Natural killer cell treated with Interleukin-12 subunit alpha and Interleukin-12 subunit beta and Interleukin-15 and Interleukin-18, amount 100 ng/mL, for 72 hours (primary cell): ENCODE results near the gene POU4F1. TPM values are rescaled to one million over a fixed set of nuclear protein-coding genes. Genes with fewer than 3 reads are reported as not detected.

ENCODE experiments used
- ATAC-seq, 2 donors: fragments of 150-1000 bp; cut with Tn5 transposase in 1 of 2; sonication (Bioruptor Pico), chemical (Tn5 transposase) in 1 of 2; 2 replicates each; pipeline ENCODE4 v1.10.0; 2021
- DNase-seq: peaks from one replicate; pipeline ENCODE4 v3.0.0; 2022; ENCODE audit warnings: low spot score
- H3K27ac Mint-ChIP-seq, 2 donors: 1 replicate in 1 of 2; 2 replicates in 1 of 2; pipeline ENCODE4 v1.8.0; 2022; ENCODE audit warnings: mixed read lengths in 2 of 2, mild to moderate bottlenecking in 1 of 2, moderate library complexity in 1 of 2
- H3K27me3 Mint-ChIP-seq, 2 donors: 1 replicate in 1 of 2; 2 replicates in 1 of 2; pipeline ENCODE4 v1.8.0; 2022; ENCODE audit warnings: mixed read lengths in 2 of 2
- H3K36me3 Mint-ChIP-seq: one replicate; pipeline ENCODE4 v1.8.0; 2022; ENCODE audit warnings: mixed read lengths
- H3K4me1 Mint-ChIP-seq, 2 donors: 1 replicate in 1 of 2; 2 replicates in 1 of 2; pipeline ENCODE4 v1.8.0; 2022; ENCODE audit warnings: low read depth in 2 of 2, mixed read lengths in 2 of 2, mild to moderate bottlenecking in 1 of 2
- H3K4me3 Mint-ChIP-seq: one replicate; pipeline ENCODE4 v1.8.0; 2022; ENCODE audit warnings: mixed read lengths
- H3K9me3 Mint-ChIP-seq: 2 replicates; pipeline ENCODE4 v1.8.0; 2022; ENCODE audit warnings: mixed read lengths
- total RNA-seq, 2 donors: library from RNA; stranded (reverse); gene quantifications; one replicate each; pipeline ENCODE4 v1.2.3, GENCODE V29; 2022

Gene POU4F1
- total RNA-seq, 2 donors from 2014 or later = 1.1 to 1.4 TPM

DNA sequence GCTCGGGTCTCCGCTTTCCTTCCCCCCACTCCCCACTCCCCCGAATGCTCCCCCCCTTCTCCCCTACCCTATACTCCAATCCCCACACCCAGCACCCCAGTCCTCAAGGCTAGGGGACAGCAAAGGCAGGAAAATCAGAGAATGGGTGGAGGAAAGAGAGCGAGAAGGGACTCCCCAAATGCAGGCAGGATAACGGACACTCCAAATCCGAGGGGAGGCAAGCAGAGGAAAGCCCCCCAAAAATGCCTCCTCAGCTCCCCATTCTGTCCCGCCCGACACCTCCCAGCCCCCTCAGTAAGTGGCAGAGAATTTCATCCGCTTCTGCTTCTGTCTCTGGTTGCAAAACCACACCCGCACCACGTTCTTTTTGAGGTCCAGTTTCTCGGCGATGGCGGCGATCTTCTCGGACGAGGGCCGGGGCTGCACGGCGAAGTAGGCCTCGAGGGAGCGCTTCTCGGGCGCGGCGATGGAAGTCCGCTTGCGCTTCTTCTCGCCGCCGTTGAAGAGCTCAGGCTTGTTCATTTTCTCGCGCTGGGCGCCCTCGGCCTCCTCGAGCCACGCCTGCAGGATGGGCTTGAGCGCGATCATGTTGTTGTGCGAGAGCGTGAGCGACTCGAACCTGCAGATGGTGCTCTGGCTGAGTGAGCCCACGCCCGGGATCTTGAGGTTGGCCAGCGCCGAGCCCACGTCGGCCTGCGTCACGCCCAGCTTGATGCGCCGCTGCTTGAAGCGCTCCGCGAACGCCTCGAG is 2.1 kb downstream of the POU4F1 start:
- Mint-ChIP-seq H3K4me3 (peak overlapping the region; percentile 49), H3K27me3 (peaks cover 57 to 82% of the 10 kb centered on the region in 2 donors), H3K4me1 (peaks cover 19 to 29% of the 10 kb centered on the region in 2 donors), H3K36me3 (no peaks in the 10 kb centered on the region), H3K27ac (no peak overlapping the region), H3K9me3 (no peaks in the 10 kb centered on the region)
- peak in 1 of 2 donors; percentile 26 for ATAC-seq
- no peak for DNase-seq

DNA sequence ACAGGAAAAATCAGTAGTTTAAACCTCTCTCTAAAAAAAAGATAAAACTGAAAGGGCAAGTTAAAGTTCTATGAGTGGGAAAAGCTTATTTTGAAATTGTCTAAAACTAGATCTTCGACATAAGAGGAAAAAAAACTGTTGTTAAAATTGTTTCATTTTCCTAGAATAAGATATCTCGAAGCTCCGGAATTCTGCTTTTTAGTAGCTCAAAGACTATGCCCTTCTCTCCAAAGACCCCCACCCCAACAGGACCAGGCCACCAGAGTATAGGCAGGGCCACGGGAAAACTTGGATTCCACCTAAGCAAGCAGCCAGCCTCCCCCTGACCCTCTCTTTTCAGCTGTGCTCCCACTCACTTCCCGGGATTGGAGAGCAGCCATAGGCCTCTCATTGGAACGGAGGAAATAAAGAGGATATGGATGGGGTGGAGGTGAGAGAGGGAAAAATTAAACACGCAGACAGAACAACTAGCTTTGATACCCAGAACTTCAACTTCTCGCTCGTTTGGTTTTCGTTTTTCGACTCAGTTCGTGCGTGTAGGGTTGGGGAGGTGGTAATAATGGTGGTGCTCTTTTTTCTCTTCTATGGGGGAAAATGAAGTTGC is 3.0 kb downstream of the POU4F1 start:
- Mint-ChIP-seq H3K36me3 (no peaks in the 10 kb centered on the region), H3K4me3 (peak overlapping the region; percentile 49), H3K27ac (no peak overlapping the region), H3K4me1 (peaks cover 21 to 26% of the 10 kb centered on the region in 2 donors), H3K27me3 (peaks cover 52 to 75% of the 10 kb centered on the region in 2 donors), H3K9me3 (no peaks in the 10 kb centered on the region)
- no peak for ATAC-seq
- no peak for DNase-seq

DNA sequence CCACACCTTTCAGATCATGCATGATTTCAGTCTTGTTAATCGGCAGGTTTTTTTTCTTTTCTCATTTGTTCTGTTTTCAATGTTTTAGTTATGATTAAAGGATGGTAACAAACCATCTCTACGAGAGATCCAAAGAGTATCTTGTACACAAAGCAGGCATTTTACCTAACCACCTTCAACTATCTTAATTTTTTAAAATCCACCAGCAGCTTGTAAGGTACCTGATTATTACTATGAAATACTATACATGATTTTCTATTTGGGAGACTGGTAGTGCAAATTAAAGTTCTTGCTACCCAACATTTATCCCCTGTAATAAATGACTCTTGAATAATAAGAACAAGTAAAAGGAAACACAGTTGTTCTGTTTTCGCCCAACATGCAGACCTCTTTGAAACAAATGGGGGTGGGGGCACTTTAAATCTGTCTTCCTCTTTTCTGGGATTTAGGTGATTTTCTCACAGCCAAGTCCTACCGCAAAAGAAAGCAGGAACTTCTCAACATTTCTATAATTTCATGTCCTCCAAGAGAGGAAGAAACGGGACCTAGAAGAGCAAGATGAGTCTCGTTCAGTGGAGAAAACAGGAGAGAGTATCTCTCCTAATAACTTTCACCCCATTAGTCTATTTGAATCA is 3.6 kb downstream of the POU4F1 start:
- no peak for ATAC-seq
- Mint-ChIP-seq H3K27me3 (peaks cover 53 to 76% of the 10 kb centered on the region in 2 donors), H3K36me3 (no peaks in the 10 kb centered on the region), H3K27ac (no peak overlapping the region), H3K4me1 (peaks cover 24 to 26% of the 10 kb centered on the region in 2 donors), H3K4me3 (no peak overlapping the region), H3K9me3 (no peaks in the 10 kb centered on the region)
- DNase-seq = no peak

DNA sequence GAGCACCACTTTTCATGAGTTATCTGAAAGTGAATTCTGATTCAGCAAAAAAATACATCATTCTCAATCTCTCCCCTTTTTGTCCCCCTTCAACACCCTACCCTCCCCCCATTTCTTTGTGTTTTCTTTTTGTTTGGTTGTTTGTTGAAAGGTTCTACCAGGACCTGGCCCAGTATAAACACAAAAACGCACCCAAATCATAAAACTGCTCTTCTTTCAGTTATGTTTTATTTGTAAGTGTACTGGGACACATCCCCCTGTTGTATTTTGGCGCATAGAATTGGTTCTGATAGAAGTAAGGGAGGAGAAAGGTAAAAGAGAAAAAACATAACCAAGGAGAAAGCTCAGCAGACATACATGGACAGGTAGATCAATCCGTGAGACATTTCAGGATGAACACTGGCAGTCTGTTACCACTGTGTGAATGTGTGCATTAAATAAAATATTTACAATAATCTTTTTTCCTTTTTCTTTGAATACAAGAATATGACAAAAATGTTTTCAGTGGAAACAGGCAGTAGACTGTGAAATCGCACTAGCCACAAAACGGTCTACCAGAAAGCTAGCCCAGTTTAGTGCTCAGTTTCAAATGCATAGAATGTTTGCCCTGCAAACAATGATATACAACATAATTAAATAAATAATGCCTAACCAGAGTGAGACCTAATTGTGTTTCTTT is 4.2 kb downstream of the POU4F1 start:
- ATAC-seq (no peak), DNase-seq (no peak)
- H3K27ac Mint-ChIP-seq = no peak overlapping the region
- H3K9me3 Mint-ChIP-seq = no peaks in the 10 kb centered on the region
- H3K27me3 Mint-ChIP-seq = peaks cover 53 to 76% of the 10 kb centered on the region in 2 donors
- no peak overlapping the region for H3K4me3 Mint-ChIP-seq
- H3K4me1 Mint-ChIP-seq = peaks cover 21 to 24% of the 10 kb centered on the region in 2 donors
- H3K36me3 Mint-ChIP-seq = no peaks in the 10 kb centered on the region

DNA sequence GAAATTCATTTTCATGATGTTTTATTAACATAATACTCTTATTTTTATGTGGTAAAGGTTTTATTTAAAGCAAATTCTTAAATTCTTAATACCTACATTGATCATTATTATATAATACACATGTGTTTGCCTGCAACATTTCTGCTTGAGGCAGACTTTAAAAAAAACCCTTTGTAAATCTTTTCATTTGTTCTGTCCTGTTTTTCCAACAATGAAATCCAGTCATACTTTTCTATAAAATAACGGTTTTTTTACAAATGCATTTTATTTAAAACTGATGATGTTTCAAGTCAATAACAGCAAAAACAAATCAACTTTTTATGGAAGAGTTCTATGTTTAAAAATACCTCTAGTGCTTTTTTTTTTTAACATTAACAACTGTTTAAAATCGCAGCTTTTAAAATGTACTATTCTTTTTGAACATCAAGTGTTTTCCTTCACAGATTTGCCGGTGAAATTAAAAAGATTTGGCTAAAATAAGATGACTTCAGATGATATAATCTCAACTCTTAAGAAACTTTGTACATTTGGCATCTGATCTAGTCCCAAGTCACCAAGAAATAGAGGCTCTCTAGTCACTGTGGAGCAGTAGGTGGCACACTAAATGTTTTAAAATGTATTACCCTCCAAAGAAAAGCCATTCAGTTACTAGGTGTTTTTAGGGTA is 5.1 kb downstream of the POU4F1 start:
- H3K27ac Mint-ChIP-seq = no peak overlapping the region
- H3K27me3 Mint-ChIP-seq = peaks cover 55 to 77% of the 10 kb centered on the region in 2 donors
- no peaks in the 10 kb centered on the region for H3K36me3 Mint-ChIP-seq
- ATAC-seq = no peak
- peaks cover 13 to 17% of the 10 kb centered on the region in 2 donors for H3K4me1 Mint-ChIP-seq
- H3K4me3 Mint-ChIP-seq = no peak overlapping the region
- no peaks in the 10 kb centered on the region for H3K9me3 Mint-ChIP-seq
- DNase-seq = no peak

DNA sequence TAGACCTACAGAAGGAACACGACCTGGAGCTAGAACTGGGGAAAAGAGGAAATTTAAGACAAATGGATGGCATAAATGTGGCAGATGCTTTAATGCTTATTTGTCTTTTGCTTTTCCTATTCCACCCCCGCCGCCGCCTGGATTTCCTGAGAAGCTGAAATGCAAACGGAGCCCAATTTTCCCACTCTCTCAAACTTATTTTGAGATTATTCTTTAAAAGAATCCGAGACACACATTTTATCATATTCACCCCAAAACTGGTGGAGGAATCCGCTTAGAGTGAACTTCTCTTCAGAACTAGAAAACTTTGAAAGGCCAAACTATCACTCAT is 5.8 kb downstream of the POU4F1 start:
- peaks cover 58 to 78% of the 10 kb centered on the region in 2 donors for H3K27me3 Mint-ChIP-seq
- H3K9me3 Mint-ChIP-seq = no peaks in the 10 kb centered on the region
- peaks cover 9 to 13% of the 10 kb centered on the region in 2 donors for H3K4me1 Mint-ChIP-seq
- H3K4me3 Mint-ChIP-seq = no peak overlapping the region
- no peak overlapping the region for H3K27ac Mint-ChIP-seq
- H3K36me3 Mint-ChIP-seq = no peaks in the 10 kb centered on the region
- ATAC-seq = no peak
- no peak for DNase-seq

DNA sequence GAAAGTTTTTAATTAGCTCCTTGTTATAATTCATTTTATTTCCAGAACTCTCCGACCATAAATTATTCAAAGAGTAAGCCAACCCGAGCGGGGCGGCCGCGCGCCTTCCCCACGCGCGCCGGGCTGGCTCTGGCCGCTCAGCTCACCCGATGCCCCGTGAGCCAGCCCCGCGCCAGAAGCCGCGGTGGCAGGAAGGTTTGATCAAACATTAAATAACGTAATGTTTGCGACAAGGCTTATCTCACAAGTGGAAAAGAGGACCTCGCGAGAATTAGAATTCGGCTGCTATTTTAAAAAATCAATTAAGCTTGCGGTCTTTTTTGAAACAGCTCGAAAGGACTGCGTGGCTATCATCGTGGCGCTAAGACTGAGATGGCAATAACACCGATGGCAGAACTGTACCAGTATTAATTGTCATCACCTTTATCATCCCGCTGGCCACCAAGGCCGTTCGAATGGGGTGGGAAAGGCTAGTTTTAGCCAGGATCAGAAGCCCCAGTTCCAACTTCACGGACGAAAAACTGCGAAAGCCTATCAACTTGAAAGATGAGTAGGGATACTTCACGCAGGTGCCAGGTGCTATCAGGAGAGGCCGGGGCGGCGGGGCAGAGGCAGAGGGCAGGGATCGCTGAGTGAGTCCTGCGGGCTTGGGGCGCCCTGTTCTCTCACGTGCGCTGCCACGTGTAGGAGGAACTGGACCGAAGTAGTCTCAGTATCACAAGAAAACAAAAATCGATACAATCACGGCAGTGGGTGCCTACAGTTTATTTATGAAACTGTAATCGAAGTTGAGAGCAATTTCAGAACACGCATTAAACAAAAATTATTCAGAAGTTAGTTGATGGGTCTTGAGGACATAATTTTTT is 6.4 kb downstream of the POU4F1 start:
- peaks cover 59 to 79% of the 10 kb centered on the region in 2 donors for H3K27me3 Mint-ChIP-seq
- no peak overlapping the region for H3K4me3 Mint-ChIP-seq
- DNase-seq (no peak), ATAC-seq (no peak)
- peaks cover 5 to 10% of the 10 kb centered on the region in 2 donors for H3K4me1 Mint-ChIP-seq
- no peak overlapping the region for H3K27ac Mint-ChIP-seq
- H3K36me3 Mint-ChIP-seq = no peaks in the 10 kb centered on the region
- no peaks in the 10 kb centered on the region for H3K9me3 Mint-ChIP-seq

DNA sequence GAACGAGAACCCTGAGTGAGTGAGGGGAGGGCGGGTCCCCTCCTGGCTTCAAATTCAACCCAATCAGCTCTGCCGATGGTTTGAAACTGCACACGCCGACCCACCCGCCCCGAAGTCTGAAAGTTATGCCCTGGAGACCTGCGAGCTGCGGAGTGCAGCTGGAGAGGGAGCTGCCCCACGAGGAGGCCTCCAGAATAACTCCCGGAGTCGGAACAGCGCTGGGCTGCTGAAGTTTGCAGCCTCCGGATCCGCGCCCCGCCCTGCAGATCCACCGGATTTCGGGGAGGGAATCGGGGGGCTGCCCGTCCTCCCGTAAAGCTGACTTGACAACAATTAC is 7.0 kb downstream of the POU4F1 start:
- Mint-ChIP-seq H3K36me3 (no peaks in the 10 kb centered on the region), H3K27ac (no peak overlapping the region), H3K4me3 (no peak overlapping the region), H3K4me1 (peaks cover 5 to 10% of the 10 kb centered on the region in 2 donors), H3K9me3 (no peaks in the 10 kb centered on the region), H3K27me3 (peaks cover 59 to 82% of the 10 kb centered on the region in 2 donors)
- DNase-seq (no peak), ATAC-seq (no peak)

DNA sequence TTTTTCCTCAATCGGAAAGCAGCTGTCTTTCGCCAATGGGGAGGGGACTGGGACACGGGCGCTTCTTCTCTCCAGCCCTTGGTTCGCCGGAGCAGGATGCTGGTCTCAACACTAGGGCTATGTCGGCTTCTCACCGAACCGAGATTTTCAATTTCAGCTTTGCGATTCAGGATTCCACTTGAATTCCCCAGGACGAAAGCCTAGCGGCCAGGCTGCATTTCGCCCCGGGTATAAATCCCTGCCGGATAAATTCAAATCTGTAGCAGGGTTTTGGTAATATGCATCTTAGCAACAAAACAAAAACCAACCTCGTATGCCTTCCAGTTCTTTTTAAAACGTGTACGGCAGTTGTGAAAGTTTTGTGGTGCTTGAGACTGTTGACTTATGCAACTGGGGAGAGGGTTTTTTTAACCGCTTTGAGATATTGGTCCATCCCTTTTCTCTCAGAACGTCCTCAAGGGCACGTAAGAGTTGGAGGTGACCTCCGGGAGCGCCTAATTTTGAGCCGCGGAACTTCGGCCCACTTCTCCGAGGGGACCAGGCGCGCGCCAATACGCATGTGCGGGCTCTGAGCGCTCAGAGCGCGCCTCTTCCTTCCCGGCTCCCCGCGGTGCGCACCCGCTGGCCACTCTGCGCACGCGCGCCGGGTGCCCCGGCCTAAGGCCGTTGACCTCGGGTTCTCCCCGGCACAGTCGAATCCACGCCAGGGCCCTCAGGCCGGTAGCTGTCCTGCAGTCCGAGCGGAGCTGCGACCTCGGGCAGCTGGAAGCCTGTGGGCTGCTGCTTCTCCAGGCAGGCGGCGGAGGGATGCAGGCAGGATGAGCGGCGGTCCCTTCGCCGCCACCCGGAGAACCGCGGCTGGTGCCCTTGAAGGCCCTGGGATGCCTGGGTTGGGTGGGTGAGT is 7.6 kb downstream of the POU4F1 start:
- Mint-ChIP-seq H3K36me3 (no peaks in the 10 kb centered on the region), H3K27ac (no peak overlapping the region), H3K27me3 (peaks cover 56 to 80% of the 10 kb centered on the region in 2 donors), H3K9me3 (no peaks in the 10 kb centered on the region), H3K4me1 (peaks cover 5 to 8% of the 10 kb centered on the region in 2 donors), H3K4me3 (peak overlapping the region; percentile 20)
- DNase-seq (no peak), ATAC-seq (peak; percentile 67 to 85)

DNA sequence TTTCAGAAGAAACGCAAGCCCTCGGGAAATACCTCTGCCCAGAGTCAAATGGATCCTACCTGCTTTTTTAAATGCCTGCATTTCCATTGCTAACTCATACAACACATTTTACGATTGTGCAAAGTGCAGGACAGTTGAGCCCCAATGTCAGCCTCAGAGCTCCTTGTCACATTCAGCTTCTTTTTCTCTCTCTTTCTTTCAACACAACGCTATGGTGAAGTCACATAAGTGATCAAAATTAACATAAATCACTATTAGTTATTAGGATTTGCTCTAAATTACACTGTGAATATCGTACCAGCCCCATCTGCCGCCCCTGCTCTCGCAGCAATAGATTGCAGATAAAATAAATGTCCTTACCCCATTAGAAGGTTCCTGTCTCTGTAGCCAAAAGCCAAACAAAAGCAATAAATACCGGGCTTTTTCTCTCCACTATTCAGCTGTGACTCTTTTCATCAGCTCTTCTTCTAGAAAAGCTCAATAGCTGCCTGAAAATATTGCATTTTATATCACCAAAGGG is 8.8 kb downstream of the POU4F1 start:
- H3K27me3 Mint-ChIP-seq = peaks cover 56 to 80% of the 10 kb centered on the region in 2 donors
- ATAC-seq (no peak), DNase-seq (no peak)
- H3K4me3 Mint-ChIP-seq = no peak overlapping the region
- no peak overlapping the region for H3K27ac Mint-ChIP-seq
- H3K9me3 Mint-ChIP-seq = peaks cover 7% of the 10 kb centered on the region
- H3K4me1 Mint-ChIP-seq = peaks cover 3 to 5% of the 10 kb centered on the region in 2 donors
- peaks cover 9% of the 10 kb centered on the region for H3K36me3 Mint-ChIP-seq

DNA sequence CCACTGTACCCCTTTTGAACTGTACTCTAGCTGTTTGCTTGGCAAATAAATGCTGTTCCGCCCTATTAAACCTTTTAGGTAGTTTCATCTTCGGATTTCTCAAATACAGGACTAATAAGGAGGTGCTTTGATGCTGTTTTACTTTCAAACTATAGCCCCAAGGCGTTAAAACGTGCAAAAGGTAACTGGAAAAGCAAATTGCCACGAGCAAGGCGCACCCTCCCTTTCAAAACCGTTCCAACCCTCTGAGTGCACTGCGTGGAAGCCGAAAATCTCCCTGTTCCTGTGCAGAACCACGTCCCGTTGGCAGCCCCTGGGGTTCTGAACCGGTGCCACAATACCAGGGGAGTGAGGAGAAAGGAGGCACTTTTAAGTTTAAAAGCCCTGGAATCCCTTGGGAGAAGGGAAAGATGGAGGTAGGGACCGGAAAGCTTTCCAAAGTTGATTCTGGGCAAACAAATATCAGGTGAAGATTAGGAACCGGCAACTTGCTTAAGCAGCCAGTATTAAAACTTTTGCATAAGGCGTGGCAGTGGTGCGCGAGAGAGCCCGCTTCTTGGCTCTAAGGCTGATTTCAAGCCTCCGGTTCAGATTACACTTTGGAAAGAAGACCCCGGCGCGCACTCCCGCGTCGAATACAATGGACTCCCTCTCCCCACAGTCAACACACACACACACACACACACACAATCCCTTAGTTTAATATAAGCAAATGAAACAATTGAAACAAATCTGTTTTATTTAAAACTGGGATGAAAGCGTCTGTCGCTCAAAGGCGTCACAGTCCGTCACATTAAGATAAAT is 9.5 kb downstream of the POU4F1 start:
- peaks cover 12% of the 10 kb centered on the region for H3K36me3 Mint-ChIP-seq
- H3K27ac Mint-ChIP-seq = no peak overlapping the region
- peaks cover 3 to 5% of the 10 kb centered on the region in 2 donors for H3K4me1 Mint-ChIP-seq
- H3K9me3 Mint-ChIP-seq = peaks cover 7% of the 10 kb centered on the region
- H3K27me3 Mint-ChIP-seq = peaks cover 57 to 80% of the 10 kb centered on the region in 2 donors
- ATAC-seq (no peak), DNase-seq (no peak)
- H3K4me3 Mint-ChIP-seq = no peak overlapping the region
